GM18511 (cell line): Measurements from ENCODE around the gene PSMD1.
A peak's percentile ranks its signal among the peaks of the same experiment; 100 is the strongest.

Source experiments
- ATAC-seq: cut with Tn5 transposase; IDR thresholded peaks from one replicate; pipeline ENCODE4 v1.9.1; 2021; ENCODE audit warnings: mild to moderate bottlenecking, moderate library complexity; ENCODE audit not compliant: unreplicated experiment

Gene PSMD1

DNA sequence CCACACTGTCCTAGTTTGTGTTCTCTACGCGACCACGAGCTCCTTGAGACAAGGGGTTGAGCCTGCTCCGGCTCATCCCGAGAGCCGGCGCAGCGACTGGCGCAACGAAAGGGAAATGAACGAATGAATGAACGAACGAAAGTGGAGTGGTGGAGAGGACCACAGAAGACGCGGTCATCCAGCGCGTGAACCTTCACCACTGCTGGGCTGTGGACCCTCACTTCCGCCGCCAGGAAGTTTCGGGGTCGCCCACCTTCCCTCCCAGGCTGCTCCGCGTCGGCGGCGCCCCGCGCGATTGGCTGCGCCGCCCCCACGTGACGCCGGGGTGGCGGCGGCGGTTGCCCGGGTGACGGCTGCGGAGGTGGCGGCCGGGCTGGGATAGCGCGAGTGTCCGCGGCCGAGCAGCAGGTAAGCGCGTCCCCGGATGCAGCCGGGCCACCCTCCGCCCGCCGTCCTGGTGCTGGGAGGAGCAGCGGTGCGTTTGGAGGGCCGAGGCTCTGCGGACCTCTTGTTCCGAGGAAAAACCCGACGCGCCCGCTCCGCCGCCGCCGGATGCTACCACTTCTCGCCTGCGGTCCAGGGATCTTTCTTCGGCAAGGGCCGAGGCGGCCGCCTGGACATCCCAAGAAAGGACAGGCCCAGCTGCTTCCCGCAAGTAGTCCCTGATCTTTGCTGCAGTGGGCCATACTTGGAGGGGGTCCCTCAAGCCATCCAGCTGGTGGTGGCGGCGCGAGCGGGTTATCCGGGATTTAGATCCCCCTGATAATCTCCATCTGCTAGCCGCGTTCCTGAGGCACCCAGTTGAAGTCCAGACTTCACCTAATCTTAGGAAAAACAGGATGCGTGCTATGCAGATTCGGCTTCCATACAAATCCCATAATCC is 141.9 kb downstream of the PSMD1 start, which contains the start of gene ARMC9:
Gene ARMC9, plus strand, starts transcription at position 341 of the 883 bp plus-strand sequence. CDS start 7,608 bp downstream, outside the sequence.
- peak; percentile 97 for ATAC-seq

DNA sequence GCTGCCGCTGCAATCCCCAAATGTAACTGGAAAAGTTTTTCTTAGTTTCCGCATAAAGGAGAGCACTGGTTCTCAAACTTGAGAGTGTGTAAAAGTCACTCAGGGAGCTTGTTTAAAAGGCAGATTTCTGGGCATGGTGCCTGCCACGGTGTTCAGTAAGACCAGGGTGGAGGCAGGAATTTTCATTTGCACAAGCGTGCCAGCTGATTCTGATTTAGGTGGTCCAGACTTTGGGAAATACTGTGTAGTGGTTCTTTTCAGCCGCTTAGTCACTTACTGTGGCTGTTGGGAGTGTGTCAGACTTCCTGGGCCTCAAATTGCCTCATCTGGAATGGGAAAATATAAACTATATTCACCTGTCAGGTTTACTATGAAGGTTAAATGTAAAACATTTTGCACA is 142.6 kb downstream of the PSMD1 start:
- no peak for ATAC-seq

DNA sequence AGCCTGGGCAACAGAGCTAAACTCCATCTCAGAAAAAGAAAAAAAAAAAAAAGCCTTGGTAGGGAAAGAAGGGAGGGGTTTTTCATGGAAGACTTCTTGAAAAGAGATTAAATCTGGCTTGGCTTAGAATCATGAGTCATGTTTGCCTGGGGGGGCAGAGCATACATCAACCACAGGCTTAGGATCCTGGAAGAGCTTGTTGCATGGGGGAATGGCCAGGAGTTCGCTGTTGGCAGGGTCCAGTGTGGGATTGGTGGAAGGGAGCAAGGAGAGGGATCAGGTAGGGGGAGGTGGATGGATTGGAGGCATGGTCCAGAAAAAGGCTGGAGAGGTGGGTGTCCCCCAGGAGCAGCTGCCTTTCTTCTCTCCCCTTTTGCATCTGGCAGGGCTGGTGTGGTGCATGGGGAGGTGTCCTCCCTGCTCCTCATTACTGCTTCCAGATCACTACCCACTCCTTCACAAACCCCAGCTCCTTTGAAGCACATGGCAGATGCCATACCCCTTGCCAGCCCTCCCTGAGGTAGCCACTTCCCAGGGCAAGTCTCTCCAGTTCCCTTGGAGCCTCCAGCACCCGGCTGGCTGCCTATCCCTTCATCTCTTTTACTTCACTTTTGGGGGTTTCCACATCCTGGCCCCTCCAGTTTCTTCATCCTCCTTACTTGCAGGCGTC is 144.3 kb downstream of the PSMD1 start:
- no peak for ATAC-seq

DNA sequence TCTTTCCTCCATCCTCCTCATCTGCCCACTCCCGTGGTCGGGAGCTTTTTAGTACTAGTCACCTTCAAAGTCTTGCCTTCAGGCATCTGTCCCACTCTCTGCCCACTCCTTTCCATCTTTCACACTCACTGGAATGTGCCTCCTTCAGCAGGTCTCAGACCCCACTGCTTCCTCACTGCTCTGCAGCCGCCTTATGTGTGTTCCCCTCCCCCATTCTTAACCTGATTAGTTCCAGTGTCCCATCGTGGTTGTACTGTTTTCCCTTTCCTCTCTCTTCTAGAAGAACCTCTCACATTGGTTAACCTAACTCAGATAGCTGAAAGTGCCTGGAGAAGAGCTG is 144.8 kb downstream of the PSMD1 start:
- ATAC-seq = no peak

DNA sequence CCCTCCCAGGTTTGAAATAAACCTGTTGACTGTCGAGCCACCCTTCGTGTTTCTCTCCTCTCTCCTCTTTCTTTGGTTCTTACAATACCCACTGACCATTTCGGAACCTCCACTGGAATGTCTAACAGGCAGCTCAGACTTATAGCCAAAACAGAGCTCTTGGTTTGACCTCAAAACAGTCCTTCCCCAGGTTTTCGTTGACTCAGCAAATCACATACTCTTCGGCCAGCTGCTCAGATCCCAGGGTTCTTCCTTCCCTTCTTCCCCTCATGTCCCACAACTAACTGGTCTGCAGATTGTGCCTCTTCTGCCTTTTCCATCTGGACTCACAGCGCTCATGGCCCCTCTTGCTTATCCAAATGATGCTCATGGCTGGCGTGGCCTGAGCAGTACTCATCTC is 146.4 kb downstream of the PSMD1 start:
- no peak for ATAC-seq

DNA sequence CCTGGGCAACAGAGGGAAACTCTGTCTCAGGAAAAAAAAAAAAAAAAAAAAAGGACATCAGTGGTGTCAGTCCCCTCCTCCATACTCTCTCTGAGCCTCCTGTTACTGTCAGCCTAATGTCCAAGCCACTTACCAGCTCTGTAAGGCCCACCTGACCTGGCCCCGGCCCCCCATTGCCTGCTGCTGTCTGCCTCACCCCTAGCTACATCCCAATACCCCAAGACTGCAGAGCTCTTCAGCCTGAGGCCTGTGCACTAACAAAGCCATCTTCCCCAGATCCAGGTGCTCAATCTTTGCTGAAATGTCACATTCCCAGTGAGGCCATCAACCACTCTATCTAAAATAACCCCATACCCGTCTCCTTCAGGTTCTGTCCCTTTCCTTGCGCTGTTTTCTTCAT is 147.5 kb downstream of the PSMD1 start:
- ATAC-seq = no peak

- no peak for ATAC-seq
These were observed 147.9 kb downstream of the PSMD1 start for GRCh38 chr2:231204581-231204980.

- ATAC-seq = no peak
These were observed 151.1 kb downstream of the PSMD1 start for GRCh38 chr2:231207734-231208133.

DNA sequence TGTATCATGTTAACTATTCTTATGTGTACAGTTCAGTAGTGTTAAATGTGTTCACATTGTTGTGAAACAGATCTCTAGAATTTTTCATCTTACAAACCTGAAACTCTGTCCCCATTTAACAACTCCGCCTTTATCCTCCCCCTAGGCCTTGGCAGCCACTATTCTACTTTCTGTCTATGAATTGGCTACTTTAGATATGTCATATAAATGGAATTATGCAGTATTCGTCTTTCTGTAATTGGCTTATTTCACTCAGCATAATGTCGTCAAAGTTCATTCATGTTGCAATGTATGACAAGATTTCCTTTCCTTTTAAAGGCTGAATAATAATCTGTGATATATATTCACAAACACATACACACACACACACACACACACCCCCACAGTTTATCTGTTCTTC is 154.1 kb downstream of the PSMD1 start:
- no peak for ATAC-seq

DNA sequence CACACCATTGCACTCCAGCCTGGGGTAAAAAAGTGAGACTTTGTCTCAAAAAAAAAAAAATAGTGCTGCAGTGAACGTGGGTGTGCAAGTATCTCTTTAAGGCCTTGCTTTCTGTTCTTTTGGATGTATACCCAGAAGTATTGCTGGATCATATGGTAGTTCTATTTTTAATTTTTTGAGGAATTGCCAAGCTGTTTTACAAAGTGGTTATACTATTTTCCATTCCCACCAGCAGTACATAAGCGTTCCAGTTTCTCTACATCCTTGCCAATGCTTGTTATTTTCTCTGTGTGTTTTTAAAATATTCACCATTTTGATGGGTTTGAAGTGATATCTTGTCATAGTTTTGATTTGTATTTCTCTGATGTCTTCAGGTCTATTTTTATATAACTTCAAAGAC is 154.8 kb downstream of the PSMD1 start:
- no peak for ATAC-seq

GRCh38 chr2:231212329-231212845 is 155.7 kb downstream of the PSMD1 start:
- no peak for ATAC-seq

DNA sequence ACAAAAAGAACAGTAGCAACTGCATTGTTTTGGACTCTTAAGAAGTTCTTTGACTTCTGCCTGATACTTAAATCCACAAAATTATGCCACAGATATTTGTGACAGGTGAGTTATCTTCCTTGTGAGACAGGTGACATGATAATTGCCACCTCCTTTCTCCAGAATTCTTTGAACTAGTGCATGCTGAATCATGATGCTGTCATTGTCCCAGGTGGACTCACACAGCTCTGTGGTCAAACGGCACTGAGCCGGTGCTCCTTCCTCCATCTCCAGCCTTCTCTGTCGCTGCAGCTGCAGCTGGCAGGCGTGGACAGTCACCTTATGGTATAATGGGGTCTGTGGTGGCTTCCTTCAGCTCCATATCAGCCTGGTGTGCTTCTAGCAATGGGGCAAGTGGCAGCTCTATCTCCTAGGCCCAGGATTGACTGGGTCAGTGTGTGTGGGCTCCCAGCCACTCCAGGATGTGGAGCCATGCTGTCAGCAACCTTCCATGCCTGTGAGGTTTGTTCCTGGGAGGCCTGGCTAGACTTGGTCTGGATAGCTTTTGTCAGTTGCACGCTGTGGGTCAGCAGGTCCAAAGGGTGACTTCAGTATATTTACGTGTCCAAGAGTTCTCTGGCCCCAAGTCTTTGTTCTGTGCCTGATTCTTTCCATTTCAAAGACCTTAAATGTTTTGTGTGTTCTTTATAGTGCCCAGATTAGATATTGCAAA is 157.4 kb downstream of the PSMD1 start:
- ATAC-seq = no peak

DNA sequence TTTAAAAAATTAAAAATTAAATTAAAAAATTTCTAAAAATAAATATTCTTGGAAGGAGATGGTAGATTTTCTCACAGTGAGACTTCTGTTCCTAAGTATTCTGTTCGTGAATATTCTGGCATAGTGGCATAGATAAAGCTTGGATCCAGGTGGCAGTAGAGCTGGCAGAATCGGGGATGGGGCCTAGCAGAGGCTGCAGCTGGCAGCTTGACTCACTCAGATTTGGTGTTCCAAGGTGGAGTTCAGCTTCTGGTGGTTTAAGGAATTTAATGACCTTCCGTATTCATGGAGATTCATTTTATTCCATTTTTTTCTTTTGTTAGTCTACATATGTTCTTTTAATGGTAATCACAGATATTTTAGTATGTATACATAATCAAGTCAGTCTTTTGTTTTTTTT is 161.7 kb downstream of the PSMD1 start:
- no peak for ATAC-seq

DNA sequence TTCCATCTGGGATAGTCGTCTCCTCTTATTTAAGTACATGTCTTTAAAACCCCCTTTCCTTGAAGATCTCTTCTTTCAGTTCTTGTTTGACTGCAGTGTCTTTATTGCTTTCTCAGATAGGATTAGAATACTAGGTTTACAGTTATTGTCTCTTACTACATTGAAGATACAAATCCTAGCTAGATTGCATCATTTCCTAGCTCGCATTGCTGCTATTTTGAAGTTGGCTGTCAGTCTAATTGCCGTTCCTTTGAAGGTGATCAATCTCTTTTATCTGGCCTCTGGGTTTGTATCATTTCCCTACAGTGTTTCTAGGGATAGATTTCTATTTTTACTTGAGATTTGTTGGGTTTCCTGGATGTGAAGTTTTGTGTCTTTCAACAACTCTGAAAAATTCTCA is 162.6 kb downstream of the PSMD1 start:
- ATAC-seq = no peak

DNA sequence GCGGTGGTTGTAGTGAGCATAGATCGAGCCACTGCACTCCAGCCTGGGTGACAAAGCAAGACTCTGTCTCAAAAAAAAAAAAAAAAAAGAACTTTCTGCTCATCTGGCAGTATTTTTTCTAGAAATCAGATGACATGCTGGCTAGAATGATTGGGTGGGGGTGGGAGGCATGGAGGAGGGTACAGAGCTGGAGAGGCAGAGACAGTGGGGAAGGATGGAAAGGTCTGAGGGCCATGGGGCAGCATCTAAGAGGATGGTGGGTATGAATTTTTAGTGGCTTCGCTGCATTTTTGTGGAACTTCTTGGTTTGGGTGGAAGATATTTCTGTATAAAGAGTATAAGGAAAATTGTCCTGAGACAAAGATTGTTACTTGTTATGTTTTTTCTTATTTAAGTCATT is 165.1 kb downstream of the PSMD1 start:
- no peak for ATAC-seq
